Measurements from ENCODE around the gene KRT23. TPM values are rescaled to one million over a fixed set of nuclear protein-coding genes. Genes with fewer than 3 reads are reported as not detected.

The KRT23 gene
- total RNA-seq, 1 experiment from 2014 or later, result not detected

DNA sequence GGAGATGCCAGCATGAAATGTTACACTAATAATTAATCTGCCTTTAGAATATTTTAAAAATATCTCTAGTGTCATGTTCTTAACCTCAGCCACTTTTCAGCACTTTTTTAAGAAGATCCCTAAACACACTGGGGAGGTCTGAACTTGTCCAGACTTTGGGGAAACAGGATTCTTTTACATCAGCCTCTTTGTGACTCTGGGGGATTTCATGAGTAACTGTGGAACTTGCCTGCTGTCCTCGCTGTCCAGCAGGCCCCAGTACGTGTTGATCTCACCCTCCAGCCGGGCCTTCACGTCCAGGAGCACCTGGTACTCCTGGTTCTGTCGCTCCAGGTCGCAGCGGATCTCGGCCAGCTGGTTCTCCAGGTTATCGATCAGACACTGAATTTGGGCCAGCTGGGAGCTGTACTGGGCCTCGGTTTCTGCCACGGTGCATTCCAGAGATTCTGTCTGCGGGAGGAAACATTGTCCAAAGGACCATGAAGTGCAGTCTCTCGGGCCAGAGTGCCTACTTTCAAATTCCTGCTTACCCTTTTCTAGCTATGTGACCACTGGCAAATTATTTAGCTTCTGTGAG, 41.2 kb upstream of the KRT23 start:
- H3T11ph ChIP-seq (ENCODE audit: low read length), result no peak overlapping the region
- H3K27me3 ChIP-seq (ENCODE audit: insufficient read depth, low read length), result no peaks in the 10 kb centered on the region
- H2BK15ac ChIP-seq (ENCODE audit: low read depth, low read length), result no peak overlapping the region
- H3K14ac ChIP-seq (ENCODE audit: insufficient read depth, low read length), result no peak overlapping the region; the same call in 1 of the 2 replicates
- H3K4me2 ChIP-seq (ENCODE audit: insufficient read depth, insufficient read length, low read length), result no peak overlapping the region
- no peak for DNase-seq
- TF ChIP-seq CTCF (conservative IDR thresholded peaks at IDR 0.05), result no peak
- H2AFZ ChIP-seq (ENCODE audit: low read length), result no peak overlapping the region
- no peak overlapping the region for H2BK20ac ChIP-seq (ENCODE audit: low read depth, low read length, poor library complexity, severe bottlenecking)
- no peak overlapping the region for H2BK12ac ChIP-seq (ENCODE audit: insufficient read length, low read depth, low read length)
- no CpG with 5 or more reads among the region's 13 CpGs for WGBS (ENCODE audit: extremely low coverage, insufficient read length, low lambda C conversion rate)
- H3K4ac ChIP-seq (ENCODE audit: low read depth, low read length), result no peak overlapping the region
- H3K79me1 ChIP-seq (ENCODE audit: insufficient read depth, low read depth, low read length, poor library complexity, severe bottlenecking), result no peaks in the 10 kb centered on the region
- H4K91ac ChIP-seq (ENCODE audit: insufficient read length, low read depth, low read length), result no peak overlapping the region
- no peaks in the 10 kb centered on the region for H3K9me3 ChIP-seq (ENCODE audit: control insufficient read depth, low read depth, low read length)
- no peak overlapping the region for H3K27ac ChIP-seq (ENCODE audit: insufficient read length, low read depth, low read length)
- peak overlapping the region in 2 of 3 experiments; percentile 47 to 92; a peak in 2 of 7 replicates for H3K27ac Mint-ChIP-seq
- no peak overlapping the region for H3K4me3 Mint-ChIP-seq
- no peaks in the 10 kb centered on the region for H4K20me1 ChIP-seq (ENCODE audit: control insufficient read depth, insufficient read depth, insufficient read length)
- no peaks in the 10 kb centered on the region for H3K23me2 ChIP-seq (ENCODE audit: insufficient read length, low read depth, low read length, poor library complexity, severe bottlenecking)
- H3K9ac ChIP-seq (ENCODE audit: extremely low read depth, insufficient read length, low read length), result no peak overlapping the region
- no peaks in the 10 kb centered on the region for H3K9me3 Mint-ChIP-seq
- no peaks in the 10 kb centered on the region for H3K36me3 Mint-ChIP-seq (ENCODE audit: insufficient read depth in 1 of 3, low read depth in 3 of 3)
- no peak overlapping the region for H3K56ac ChIP-seq (ENCODE audit: insufficient read length, low read depth, low read length)
- no peak overlapping the region for H3K18ac ChIP-seq (ENCODE audit: insufficient read length, low read depth, low read length)
- peaks cover 11 to 14% of the 10 kb centered on the region in 2 experiments for H3K4me1 Mint-ChIP-seq
- H4K5ac ChIP-seq (ENCODE audit: insufficient read length, low read depth, low read length), result no peak overlapping the region
- H3K4me1 ChIP-seq (ENCODE audit: insufficient read depth, low read length), result no peaks in the 10 kb centered on the region; the same call in 1 of the 2 replicates
- H2AK5ac ChIP-seq (ENCODE audit: insufficient read length, low read length), result no peak overlapping the region
- H3K27me3 Mint-ChIP-seq (ENCODE audit: low read depth), result no peaks in the 10 kb centered on the region; the same call in 1 of the 2 replicates
- no peak overlapping the region for H2BK120ac ChIP-seq (ENCODE audit: low read depth, low read length, poor library complexity, severe bottlenecking)
- no peak overlapping the region for H4K8ac ChIP-seq (replicated peaks; ENCODE audit: insufficient read length, low read depth, low read length)
- no peaks in the 10 kb centered on the region for H3K79me2 ChIP-seq (ENCODE audit: insufficient read depth, low read length)
- H3K23ac ChIP-seq (ENCODE audit: insufficient read length, low read depth, low read length), result no peak overlapping the region
- H2BK5ac ChIP-seq (ENCODE audit: insufficient read length, low read length), result no peak overlapping the region

Measured in H9 (cell line).